B cell (primary cell): Measurements from ENCODE around the gene FAM110C.

Experiments
- CTCF ChIP-seq: fragments of 200-600 bp; IDR thresholded peaks from one replicate; pipeline ENCODE4 v1.8.0; 2022; ENCODE audit warnings: antibody characterized with exemption, mild to moderate bottlenecking
- EZH2 ChIP-seq: IDR thresholded peaks from 2 replicates; pipeline ENCODE4 v1.6.1; 2012; ENCODE audit warnings: borderline replicate concordance, low read depth, mild to moderate bottlenecking, moderate library complexity, low read length; ENCODE audit not compliant: insufficient read depth, poor library complexity, severe bottlenecking

- TF ChIP-seq CTCF (no peak), EZH2 (no peak)
Observed at GRCh38 chr2:65121-65520, 18.8 kb upstream of the FAM110C start.
